Osteoblast (primary cell): ENCODE data around the gene KCNQ1. TPM values are rescaled to one million over a fixed set of nuclear protein-coding genes. Genes with fewer than 3 reads are reported as not detected.

ENCODE experiments used
- DNase-seq: peaks from one replicate; pipeline ENCODE4 v3.0.0; 2011; ENCODE audit warnings: low spot score, mixed read lengths; ENCODE audit not compliant: insufficient read length; ENCODE audit errors: missing footprints
- H2AFZ ChIP-seq: 2 replicates; pipeline ENCODE4 v1.6.0; 2011; ENCODE audit warnings: mild to moderate bottlenecking, low read length
- H3K27ac ChIP-seq: 2 replicates; pipeline ENCODE4 v1.5.1; 2011; ENCODE audit warnings: mild to moderate bottlenecking, low read depth, low read length, moderate library complexity
- H3K27me3 ChIP-seq: 2 replicates; pipeline ENCODE4 v1.6.0; 2012; ENCODE audit warnings: mild to moderate bottlenecking, control low read depth, inconsistent platforms, low read length, moderate library complexity; ENCODE audit not compliant: insufficient read depth
- H3K36me3 ChIP-seq: 2 replicates; pipeline ENCODE4 v1.5.1; 2011; ENCODE audit warnings: mild to moderate bottlenecking, low read length, control low read depth, moderate library complexity; ENCODE audit not compliant: insufficient read depth
- H3K4me1 ChIP-seq: 2 replicates; pipeline ENCODE4 v1.5.1; 2011; ENCODE audit warnings: mild to moderate bottlenecking, low read length, control low read depth, moderate library complexity; ENCODE audit not compliant: insufficient read depth
- H3K4me2 ChIP-seq: 2 replicates; pipeline ENCODE4 v1.6.0; 2011; ENCODE audit warnings: mild to moderate bottlenecking, low read length; ENCODE audit not compliant: insufficient read depth
- H3K4me3 ChIP-seq: fragments of 200-600 bp; sonication (generic); 3 replicates; pipeline ENCODE4 v1.5.1; 2012; ENCODE audit warnings: mild to moderate bottlenecking, low read length, inconsistent platforms; ENCODE audit not compliant: insufficient read depth
- H3K79me2 ChIP-seq: 2 replicates; pipeline ENCODE4 v1.6.0; 2012; ENCODE audit warnings: mild to moderate bottlenecking, low read length, control low read depth, inconsistent platforms; ENCODE audit not compliant: insufficient read depth
- H3K9me3 ChIP-seq: 2 replicates; pipeline ENCODE4 v1.5.1; 2011; ENCODE audit warnings: low read depth, low read length, control low read depth
- H4K20me1 ChIP-seq: 2 replicates; pipeline ENCODE4 v1.6.0; 2012; ENCODE audit warnings: mild to moderate bottlenecking, low read length, control low read depth; ENCODE audit not compliant: insufficient read depth
- CTCF ChIP-seq: IDR thresholded peaks from 2 replicates; pipeline ENCODE4 v1.5.1; 2011; ENCODE audit warnings: mild to moderate bottlenecking, low read depth, low read length, moderate library complexity; ENCODE audit errors: extremely low read depth
- total RNA-seq: library from RNA; depleted of rRNA; stranded (reverse); fragments of >200 nt; gene quantifications from 2 replicates; pipeline ENCODE4 v1.2.3, GENCODE V29; 2012

Gene KCNQ1
- total RNA-seq, 1 donor = not detected

- no peaks in the 10 kb centered on the region for H3K9me3 ChIP-seq
- H3K4me3 ChIP-seq = no peak overlapping the region
- peak; percentile 54 for DNase-seq
- TF ChIP-seq CTCF = no peak
- no peaks in the 10 kb centered on the region for H4K20me1 ChIP-seq
- H2AFZ ChIP-seq = no peak overlapping the region
- H3K79me2 ChIP-seq = no peaks in the 10 kb centered on the region
- H3K4me1 ChIP-seq = no peaks in the 10 kb centered on the region
- no peaks in the 10 kb centered on the region for H3K27me3 ChIP-seq
- H3K36me3 ChIP-seq = no peaks in the 10 kb centered on the region
- no peak overlapping the region for H3K27ac ChIP-seq
- no peak overlapping the region for H3K4me2 ChIP-seq
These were observed 136.5 kb downstream of the KCNQ1 start for GRCh38 chr11:2581151-2581930.

GRCh38 chr11:2581931-2582350 lies 137.1 kb downstream of the KCNQ1 start:
- DNase-seq = no peak
- no peaks in the 10 kb centered on the region for H3K9me3 ChIP-seq
- H2AFZ ChIP-seq = no peak overlapping the region
- TF ChIP-seq CTCF = no peak
- H3K27ac ChIP-seq = no peak overlapping the region
- no peaks in the 10 kb centered on the region for H3K4me1 ChIP-seq
- H3K79me2 ChIP-seq = no peaks in the 10 kb centered on the region
- no peaks in the 10 kb centered on the region for H4K20me1 ChIP-seq
- H3K36me3 ChIP-seq = no peaks in the 10 kb centered on the region
- no peaks in the 10 kb centered on the region for H3K27me3 ChIP-seq
- no peak overlapping the region for H3K4me2 ChIP-seq
- H3K4me3 ChIP-seq = no peak overlapping the region

GRCh38 chr11:2582351-2582945 lies 137.6 kb downstream of the KCNQ1 start:
- Histone ChIP-seq H4K20me1 (no peaks in the 10 kb centered on the region), H3K4me2 (no peak overlapping the region), H3K27ac (no peak overlapping the region), H3K27me3 (no peaks in the 10 kb centered on the region), H3K36me3 (no peaks in the 10 kb centered on the region), H3K79me2 (no peaks in the 10 kb centered on the region), H3K4me3 (no peak overlapping the region), H3K4me1 (no peaks in the 10 kb centered on the region), H2AFZ (no peak overlapping the region), H3K9me3 (no peaks in the 10 kb centered on the region)
- TF ChIP-seq CTCF = no peak
- peak; percentile 59 for DNase-seq

GRCh38 chr11:2582946-2583604 lies 138.3 kb downstream of the KCNQ1 start:
- DNase-seq = peak; percentile 48
- Histone ChIP-seq H3K4me1 (no peaks in the 10 kb centered on the region), H3K27ac (no peak overlapping the region), H2AFZ (no peak overlapping the region), H3K79me2 (no peaks in the 10 kb centered on the region), H3K9me3 (no peaks in the 10 kb centered on the region), H3K4me2 (no peak overlapping the region), H3K36me3 (no peaks in the 10 kb centered on the region), H3K27me3 (no peaks in the 10 kb centered on the region), H4K20me1 (no peaks in the 10 kb centered on the region), H3K4me3 (no peak overlapping the region)
- no peak for TF ChIP-seq CTCF
